Measurements from ENCODE around the gene LCN10.
"Not testable (repeated sequence)": the region's sequence is repeated elsewhere in the genome, so short reads cannot be mapped to it uniquely, and the experiment has no call there.

Gene LCN10

DNA sequence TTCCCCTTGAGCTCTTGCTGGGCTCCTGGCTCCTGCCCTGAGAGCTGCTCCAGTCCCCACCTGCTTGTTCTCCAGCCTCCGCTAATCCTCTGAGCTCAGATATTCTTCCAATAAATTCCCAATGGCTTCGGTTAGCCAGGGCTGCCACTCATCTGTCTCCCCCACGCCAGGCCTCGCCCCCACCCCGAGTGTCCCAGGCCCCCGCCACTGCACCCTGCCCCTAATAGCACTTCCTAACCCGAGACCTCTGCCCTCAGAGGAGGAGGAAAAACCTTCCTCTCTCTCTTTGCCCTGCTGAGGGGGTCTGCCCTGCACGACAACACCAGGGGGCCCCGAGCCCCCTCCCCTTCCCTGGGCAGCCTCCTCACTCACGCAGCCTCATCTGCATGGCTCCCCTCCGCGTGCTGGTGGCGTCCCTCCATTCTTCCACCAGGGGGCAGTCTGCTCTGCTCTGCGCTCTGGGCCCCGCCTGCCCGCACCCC, 27.0 kb upstream of the LCN10 start:
- DNase-seq = no peak

GRCh38 chr9:136766410-136767120, 23.8 kb upstream of the LCN10 start:
- not testable (repeated sequence) for DNase-seq

- DNase-seq = not testable (repeated sequence)
These were observed 23.1 kb upstream of the LCN10 start for GRCh38 chr9:136765745-136766409.

DNA sequence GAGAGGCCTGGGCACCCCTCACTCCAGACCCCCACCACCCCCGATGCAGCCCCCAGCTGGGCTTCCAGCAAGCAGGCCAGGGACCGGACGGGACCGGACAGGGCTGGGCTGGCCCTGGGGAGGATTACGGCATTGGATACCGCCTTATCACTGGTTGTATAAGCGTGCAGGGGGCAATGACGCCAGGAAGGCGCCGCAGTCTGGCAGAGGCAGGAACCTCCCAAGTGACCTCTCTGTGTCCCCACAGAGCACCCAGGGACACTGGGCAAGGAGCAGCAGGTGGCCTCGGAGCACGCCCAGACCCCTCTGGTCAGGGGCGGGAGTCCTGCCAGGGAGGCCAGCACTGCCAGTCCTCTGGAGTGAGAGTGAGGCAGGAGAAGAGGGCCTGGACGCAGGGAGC, 22.3 kb upstream of the LCN10 start:
- no peak for DNase-seq

GRCh38 chr9:136764301-136764891, 21.7 kb upstream of the LCN10 start, which contains the start of gene LCN15:
Gene LCN15, minus strand, starts transcription at chr9:136764518. Its CDS starts 30 bp downstream, at chr9:136764488.
- no peak for DNase-seq

GRCh38 chr9:136763649-136764035, 20.9 kb upstream of the LCN10 start:
- DNase-seq = no peak

DNA sequence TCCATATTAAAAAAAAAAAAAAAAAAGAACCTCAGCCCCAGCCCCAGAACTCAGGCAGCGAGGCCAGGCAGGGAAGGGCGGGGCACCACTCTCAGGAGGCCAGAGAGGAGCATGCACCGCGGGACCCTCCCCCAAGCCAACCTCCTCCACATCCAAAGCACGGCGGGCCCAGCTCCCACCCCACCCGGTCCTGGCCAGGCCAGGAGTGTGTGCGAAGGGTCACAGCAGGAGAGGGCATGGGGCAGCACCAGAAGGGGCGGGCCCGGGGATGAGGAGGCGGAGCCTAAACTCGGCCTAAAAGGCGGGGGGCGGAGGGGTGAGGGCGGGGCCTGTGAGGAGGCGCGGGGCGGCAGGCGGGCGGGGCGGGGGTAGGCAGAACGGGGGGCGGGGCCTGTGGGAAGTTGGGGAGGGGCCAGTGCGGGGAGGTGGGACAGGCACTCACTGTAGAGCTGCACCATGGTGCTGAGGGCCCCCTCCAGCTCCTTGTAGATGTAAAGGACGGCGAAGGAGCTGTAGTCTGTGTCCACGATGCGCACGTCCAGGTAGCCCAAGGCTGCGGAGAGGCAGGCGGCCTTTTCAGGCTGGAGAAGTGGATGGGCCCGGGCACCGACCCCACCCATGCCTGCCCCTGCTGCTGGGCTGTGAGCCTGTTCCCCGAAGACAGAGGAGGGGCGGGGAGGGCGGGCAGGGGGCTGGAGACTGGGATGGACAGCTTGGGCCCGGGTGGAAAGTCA, 20.3 kb upstream of the LCN10 start:
- DNase-seq = no peak

DNA sequence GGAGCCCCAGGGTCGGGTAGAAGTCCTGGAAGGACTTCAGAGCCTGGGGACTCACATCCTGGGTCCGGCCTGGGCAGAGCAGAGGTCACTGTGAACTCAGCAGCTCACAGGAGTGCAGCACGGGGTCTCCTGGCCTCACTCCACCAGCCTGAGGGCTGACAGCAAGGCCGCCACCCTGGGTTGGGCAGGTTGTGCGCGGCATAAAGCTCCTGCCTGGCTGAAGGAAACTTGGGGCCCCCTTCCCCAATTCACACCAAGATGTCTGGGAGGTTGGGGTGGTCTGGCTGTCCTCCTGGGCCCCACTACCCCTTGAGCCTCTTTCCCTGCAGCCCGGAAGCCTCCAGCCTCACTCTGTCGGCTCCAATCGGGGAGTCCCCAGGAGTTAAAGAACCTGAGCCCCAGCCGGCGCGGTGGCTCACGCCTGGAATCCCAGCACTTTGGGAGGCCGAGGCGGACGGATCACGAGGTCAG, 19.5 kb upstream of the LCN10 start:
- no peak for DNase-seq

DNA sequence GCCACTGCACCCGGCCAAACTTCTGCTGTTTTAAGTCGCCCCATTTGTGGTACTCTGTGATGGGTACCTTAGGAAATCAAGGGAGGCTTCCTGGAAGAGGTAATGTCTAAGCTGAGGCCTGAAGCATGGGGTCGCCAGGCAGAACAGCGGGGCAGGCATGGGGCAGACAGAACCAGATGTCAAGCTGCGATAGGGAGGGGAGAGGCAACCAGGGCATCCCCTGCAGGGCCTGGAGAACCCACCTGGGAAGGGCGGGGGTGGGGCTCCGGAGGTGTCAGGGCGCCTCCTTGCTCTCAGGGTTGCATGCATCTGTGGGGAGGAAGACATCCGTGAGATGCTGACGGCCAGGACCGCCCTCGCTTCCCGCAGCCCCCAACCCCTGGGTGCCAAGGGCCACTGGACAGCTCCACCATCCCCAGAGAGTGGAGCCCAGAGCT, 18.8 kb upstream of the LCN10 start:
- no peak for DNase-seq

DNA sequence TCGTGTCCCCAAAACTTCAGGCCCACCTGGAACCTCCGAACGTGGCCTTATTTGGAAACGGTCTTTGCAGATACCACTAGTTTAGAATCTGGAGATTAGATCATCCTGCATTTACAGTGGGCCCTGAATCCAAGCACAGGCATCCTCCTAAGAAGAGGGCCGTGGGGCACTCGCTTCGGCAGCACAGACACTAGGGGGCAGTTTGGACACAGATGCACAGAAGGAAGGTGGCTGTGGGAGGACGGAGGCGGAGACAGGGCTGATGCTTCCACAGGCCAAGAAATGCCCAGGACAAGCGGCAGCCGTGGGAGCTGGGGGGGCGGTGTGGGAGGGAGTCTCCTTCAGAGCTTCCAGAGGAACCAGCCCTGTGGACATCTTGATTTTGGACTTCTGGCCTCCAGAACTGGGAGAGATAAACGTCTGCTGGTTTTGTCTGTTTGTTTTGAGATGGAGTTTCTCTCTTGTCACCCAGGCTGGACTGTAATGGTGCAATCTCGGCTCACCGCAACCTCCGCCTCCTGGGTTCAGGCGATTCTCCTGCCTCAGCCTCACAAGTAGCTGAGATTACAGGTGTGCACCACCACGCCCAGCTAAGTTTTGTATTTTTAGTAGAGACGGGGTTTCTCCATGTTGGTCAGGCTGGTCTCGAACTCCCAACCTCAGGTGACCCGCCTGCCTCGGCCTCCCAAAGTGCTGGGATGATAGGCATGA, 18.2 kb upstream of the LCN10 start:
- not testable (repeated sequence) for DNase-seq

- no peak for DNase-seq
These were observed 17.7 kb upstream of the LCN10 start for GRCh38 chr9:136760424-136760823.

- DNase-seq = no peak
These were observed 16.9 kb upstream of the LCN10 start for GRCh38 chr9:136759436-136760325.

GRCh38 chr9:136759001-136759400, 16.3 kb upstream of the LCN10 start:
- DNase-seq = no peak

DNA sequence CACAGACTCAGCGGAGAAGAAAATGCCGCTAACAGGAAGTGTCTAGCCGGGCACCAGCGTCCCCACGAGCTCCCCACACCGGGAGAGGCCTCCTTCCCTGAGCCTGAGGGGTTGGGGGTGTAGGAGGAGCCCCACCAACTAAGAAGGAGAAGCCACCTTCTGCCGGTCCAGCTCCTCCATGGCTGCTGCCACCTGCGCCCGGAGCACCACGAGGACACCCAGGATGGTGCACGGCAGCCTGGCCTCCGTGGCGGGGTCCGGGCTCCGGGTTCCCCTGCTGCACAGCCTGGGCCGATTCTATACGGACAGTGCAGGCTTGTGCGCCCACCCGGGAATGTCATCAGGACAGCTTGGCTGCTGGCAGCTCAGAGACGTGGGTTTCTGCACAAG, 15.0 kb upstream of the LCN10 start:
- no peak for DNase-seq

GRCh38 chr9:136757328-136757727, 14.6 kb upstream of the LCN10 start:
- no peak for DNase-seq

DNA sequence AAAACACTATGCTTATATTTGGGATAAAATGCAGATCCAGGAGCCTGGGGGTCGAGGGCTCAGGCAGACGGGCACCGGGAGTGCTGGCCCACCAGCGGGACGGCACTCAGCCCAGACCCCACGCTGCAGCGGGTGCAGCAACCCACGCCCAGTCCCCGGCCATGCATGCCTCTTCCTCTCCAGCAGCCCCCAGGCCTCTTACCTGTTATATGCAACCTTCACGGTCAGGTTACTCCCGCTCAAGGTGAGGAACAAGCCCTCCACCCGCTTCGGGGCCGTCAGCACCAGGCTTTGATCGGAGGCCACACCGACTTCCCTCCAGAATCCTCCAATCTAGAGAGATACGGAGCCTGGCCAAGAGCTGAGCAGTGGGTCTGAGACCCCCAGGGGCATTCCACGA, 14.1 kb upstream of the LCN10 start:
- DNase-seq = no peak

- no peak for DNase-seq
These were observed 13.3 kb upstream of the LCN10 start for GRCh38 chr9:136756134-136756438.

- not testable (repeated sequence) for DNase-seq
These were observed 12.8 kb upstream of the LCN10 start for GRCh38 chr9:136755302-136756133.

DNA sequence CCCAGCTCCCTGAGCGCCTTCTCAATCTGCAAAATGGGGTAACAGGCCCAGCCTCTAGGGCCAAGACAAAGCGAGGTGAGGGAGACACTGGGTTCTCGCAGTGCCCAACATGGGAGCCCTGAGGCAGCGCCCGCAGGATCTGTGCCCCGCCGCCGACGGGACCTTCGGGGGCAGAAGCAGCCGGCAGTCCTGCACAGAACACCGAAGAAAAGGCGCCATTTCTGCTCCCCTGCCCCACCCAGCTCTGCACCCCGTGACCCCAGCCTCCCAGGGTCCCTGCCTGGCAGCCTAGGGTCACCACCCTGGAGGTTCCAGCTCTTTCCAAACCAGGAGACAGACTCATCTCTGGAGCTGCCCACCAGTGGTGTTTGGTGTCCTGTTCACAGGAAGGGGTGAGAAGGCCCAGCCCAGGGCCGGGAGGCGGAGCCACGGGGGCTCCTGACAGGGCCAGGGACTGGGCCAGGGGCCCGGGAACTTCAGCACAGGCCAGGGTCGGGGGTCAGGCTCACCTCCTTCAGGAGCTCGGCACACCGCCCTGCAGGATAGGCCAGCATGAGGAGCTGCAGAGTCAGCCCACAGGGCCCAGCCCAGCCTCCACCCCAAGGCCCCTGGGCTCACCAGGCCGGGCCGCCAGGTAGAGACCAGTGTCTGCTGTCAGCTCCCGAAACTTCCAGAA, 12.0 kb upstream of the LCN10 start:
- DNase-seq = no peak

GRCh38 chr9:136754059-136754572, 11.4 kb upstream of the LCN10 start:
- no peak for DNase-seq
